Activated CD4-positive, CD25-positive, alpha-beta regulatory T cell treated with anti-CD3 and anti-CD28 coated beads, Interleukin-2, amount 50 U/mL, for 24 hours (primary cell): ENCODE results near the gene SMAP2.

Source experiments
- ATAC-seq, 2 donors: fragments of 150-1000 bp; cut with Tn5 transposase; one replicate each; pipeline ENCODE4 v1.10.0; 2021; ENCODE audit warnings: mild to moderate bottlenecking in 1 of 2, moderate library complexity in 1 of 2

SMAP2 gene

DNA sequence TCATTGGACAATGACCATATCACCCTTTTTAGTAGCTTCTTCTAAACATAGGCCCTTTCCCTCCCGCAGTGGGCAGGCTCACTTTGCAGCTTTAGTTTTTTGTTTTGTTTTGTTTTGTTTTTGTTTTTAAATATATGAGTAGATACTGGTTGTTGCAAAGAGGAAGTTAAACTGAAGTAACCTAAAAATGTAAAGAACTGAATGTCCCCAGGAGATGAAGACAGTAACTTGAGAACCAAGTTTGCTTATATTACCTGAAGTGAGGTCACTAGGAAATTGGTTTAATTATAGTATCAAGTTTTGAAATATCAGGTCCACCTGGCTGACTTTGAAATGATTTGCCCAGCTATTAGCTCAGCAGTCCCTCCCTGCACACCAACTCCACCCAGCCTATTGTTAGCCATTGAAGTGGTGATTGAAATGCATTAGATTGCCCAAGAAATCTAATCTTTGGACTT lies 18.2 kb downstream of the SMAP2 start:
- no peak for ATAC-seq

DNA sequence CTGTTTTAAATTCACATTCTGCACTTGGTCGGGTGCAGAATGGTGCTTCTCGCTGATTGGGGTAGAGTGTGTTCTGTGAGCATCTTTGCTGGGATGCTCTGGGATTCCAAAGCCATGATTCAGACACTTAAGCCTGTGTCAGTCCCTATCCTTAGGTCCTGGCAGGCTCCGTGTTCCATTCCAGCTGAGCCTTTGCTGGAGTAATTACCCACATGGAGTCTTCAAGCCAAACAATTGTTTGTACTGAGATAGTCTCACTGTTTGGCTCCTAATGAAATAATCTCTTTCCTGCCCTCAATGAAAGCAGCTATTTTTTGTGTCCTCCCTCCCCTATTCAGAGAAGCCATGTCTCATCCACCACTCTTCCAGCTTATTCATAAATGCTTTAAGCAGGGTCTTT lies 18.7 kb downstream of the SMAP2 start:
- ATAC-seq, result no peak

DNA sequence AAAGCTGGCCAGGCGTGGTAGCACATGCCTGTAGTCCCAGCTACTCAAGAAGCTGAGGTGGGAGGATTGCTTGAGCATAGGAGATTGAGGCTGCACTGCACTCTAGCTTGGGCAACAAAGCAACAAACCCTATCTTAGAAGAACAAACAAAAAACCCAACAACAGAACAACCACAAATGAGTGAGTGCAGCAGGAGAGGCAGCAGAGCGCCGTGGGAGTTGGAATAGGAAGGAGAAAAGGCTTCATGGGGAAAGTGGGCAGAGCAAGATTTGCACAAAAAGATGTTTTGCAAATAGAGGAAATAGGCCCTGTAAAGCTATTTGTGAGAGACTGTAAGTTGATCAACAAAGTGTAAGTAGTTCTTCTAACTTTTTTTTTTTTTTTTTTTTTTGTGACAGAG lies 19.6 kb downstream of the SMAP2 start:
- no peak for ATAC-seq

DNA sequence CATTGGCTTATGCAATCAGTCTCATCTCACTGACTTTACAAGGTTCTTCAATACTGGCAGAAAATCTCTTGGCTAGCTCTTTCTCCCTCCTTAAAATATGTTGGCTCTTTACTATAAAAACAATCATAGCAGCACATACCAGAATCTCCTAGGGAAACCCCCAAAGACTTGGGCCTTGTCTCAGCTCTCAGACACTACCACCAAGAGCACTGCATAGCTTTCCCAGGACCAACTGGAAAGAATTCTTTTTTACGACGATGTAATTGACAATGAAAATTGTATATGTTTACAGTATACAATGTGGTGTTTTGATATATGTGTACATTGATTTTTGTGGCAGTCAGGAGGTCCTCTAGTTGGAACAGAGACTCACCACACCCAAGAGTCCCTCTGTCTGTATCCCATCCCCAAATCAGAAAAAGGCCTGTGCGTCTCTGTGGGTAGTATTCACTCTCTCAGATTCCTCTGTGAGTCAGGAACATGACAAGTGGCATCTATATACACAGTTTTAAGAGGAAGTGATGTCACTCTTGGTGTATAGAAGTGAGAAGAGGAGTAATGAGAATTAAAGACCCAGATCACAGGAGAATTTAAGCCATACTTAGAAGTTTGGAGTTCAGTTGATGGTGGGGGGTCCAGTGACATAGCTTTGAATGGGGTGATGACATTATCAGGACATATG lies 21.1 kb downstream of the SMAP2 start:
- ATAC-seq, result peak; percentile 95 to 97

DNA sequence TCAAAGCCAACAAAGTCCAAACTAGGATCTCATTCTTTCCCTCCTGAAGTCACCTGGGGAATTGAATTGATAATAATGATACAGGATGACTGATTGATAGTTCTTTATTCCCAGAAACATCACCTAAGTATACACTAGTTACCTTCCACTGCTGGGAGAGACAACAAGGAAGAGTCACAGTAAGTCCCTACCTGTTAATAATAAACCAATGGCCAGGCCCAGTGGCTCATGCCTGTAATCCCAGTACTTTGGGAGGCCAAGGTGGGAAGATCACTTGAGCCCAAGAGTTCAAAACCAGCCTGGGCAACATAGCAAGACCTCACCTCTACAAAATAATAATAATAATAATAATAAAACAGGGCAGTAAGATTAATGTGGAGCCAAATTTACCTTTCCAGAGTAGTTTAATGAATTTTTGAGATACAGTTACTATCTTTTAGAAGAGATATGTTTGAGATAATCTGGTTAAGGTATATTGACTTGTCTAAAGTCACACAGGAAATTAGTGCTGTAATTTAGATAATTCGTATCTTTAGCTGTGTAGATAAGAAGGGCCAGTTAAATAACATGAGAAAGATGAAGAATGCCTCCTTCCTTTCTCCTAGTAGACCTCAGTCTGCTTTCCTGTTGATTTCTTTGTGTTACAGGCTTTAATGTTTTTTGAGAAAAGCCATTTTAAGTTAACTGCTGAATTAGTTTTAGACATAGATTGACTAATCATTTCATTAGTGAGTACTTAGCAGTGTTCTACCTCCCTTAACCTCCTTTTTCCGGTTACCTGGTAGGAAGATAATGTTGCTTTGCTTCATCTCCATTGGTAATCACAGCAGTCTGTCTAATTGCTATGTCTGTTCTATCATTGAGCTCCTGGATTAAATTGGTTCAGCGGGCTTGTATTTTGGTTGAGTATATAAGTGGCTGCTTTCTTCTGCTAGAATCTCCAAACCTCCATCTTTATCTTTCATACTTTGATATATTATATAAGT lies 22.0 kb downstream of the SMAP2 start:
- ATAC-seq, result peak in 1 of 2 donors; percentile 25

DNA sequence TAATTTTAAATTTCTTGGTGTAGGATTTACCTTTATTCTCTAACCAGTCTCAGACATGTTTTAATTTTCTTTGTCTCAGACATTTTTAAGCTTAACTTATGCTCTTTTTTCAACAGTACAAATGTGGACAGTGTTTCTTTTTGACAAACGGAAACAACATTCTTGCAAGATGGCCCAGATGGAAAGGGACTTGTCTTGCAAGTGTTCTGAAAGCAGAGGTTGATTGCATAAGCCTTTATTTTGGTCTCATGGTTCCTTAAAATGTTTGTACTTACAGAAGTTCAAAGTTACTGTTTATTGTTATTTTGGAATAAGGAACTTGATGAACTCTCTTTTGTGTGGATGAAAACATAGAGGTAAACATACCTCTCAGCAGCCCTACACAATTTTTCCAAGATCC lies 22.9 kb downstream of the SMAP2 start:
- no peak for ATAC-seq

DNA sequence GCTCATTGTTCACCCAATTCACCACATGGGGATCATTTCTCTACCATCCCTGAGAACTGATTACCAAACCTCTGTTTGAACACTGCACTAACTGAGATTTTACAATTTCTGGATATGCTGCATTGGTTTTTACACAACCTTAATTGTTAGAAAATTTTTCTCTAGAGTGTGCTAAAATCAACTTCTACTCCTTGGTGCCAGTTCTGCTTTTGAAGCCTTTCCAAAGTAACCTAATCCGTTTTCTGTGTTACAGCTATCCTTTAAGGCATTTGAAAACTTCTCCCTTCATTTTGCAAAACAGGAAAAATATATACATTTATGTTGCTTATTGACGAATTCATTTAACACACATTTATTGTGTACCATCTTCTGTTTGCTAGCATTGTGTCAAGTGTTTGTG lies 23.7 kb downstream of the SMAP2 start:
- no peak for ATAC-seq

- ATAC-seq, result peak; percentile 78 to 79
Observed at GRCh38 chr1:40399984-40400704, 26.6 kb downstream of the SMAP2 start.

DNA sequence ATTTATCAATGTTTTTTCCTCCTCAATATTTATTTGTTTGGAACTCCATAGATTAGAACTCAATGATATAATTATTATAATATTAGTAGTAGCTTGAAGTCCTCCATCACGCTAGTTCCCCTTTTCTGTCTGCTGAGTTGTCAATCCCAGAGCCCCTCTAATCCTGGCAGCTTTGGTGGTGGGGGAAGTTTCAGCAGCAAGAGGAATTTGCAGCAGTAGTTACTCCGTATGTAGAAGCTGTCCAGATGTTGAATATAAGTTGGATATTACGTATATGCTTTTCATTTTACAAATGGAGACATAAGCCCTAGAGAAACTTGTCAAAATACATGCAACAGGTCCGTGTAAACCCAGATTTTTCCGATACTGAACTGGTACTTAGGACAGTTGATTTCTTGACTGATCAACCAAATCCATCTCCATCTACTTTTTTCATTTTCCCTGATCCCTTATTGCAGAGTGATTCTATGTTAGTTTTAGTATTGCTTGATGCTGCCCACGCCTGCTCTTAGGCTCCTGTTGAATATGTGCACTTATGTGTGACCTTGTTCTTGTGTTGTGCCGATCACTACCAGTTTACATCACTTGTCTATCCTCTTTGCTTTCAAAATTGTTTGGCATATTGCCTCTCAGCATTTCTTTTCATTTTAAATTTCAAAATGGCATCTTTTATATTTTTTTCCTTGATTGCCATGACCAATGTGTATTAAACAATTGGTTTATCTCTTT lies 28.1 kb downstream of the SMAP2 start:
- ATAC-seq, result no peak

DNA sequence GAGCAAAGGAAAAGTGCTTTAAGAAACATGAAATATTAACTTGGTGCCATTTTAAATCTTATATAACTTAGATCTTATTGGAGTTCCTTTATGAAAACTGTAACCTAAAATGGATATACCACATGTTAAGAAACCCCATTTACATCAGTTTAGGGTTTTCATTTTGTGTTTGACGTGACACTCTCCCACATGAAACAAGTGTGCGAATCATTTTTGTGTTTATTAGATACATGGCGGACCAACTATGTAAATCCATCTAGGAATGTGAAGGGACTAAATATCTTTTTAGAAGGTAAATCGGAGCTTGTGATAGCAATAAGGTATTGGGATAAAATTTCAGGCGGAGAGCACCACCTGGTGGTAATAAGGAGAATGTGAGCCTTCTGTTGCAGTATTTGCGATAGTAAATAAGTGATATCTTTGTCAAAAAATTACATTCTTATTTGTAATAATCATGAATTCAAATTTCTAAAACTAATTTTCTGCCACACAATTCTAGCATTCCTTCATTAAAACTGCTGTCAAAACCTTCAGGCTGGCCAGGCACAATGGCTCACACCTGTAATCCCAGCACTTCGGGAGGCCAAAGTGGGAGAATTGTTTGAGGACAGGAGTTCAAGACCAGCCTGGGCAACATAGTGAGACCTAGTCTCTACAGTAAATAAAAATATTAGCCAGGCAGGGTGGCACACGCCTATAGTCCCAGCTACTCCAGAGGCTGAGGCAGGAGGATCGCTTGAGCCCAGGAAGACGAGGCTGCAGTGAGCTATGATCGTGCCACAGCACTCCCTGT lies 31.3 kb downstream of the SMAP2 start:
- ATAC-seq, result no peak

DNA sequence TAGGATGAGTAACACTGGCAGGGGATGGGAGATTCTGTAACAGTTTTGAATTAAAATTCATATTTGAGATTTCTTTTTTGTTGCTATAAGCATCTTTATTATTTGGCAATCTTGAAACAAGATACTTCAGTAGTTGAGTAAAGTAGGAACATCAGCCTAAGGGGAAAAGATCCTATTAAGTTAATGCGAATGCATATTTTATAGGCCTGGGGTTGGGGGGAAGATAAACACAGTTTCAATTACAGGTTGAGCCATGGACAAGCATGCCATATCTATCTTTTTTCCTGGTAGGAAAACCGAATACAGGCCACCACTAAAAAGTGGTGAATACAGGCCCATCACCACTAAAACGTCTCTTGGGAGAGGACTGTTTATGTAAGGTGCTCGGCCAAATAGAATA lies 32.3 kb downstream of the SMAP2 start:
- ATAC-seq, result no peak

DNA sequence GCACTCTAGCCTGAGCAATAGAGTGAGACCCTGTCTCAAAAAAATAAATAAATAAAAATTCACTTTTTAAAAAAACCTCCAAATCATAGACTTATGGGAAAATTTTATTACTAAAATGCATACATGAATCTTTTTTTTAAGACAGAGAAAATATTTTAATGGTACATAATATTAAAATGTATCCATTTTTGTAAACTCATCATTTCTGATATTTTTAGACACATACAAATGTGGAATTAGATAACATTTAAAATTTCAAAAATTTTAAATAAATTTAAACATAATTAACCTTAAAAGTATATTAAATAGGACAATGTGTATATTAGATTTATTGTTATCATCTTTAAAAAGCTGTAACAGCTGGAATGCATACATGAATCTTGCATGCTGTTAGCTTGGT lies 33.9 kb downstream of the SMAP2 start:
- no peak for ATAC-seq

DNA sequence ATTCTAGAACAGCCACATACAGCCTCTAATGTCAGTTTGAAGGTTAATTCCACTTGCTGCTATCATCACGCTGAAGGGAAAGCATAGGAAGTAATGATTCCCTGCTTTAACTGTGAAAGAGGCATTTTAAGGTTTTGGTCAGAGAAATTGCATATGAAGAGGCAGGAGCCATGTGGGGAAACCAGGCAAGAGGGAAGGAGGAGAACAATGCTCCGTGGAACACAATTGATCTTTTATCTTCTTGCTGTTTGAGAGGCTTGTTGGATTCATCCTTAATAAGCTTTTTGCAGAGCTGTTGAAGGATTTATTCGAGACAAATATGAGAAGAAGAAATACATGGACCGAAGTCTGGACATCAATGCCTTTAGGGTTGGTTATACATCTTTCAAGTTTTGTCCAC lies 35.9 kb downstream of the SMAP2 start:
- no peak for ATAC-seq

DNA sequence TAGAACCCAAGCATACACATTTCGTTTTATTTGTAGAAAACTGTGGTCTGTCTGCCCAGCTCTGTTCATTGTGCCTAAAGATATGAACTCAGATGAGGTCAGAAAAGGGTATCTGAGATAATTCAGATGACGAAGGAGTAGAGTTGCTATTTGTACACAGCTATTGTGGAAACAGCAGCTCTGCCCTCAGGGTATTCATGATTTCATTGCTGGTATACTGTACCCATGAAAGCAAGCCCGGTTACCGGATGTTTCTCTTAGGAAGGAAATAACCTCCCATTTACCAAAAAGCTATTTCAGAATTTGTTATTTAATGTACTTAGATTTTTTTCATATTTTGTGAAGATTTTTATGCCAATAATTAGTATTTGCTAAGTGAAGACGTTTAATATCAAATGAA lies 37.8 kb downstream of the SMAP2 start:
- ATAC-seq, result no peak

DNA sequence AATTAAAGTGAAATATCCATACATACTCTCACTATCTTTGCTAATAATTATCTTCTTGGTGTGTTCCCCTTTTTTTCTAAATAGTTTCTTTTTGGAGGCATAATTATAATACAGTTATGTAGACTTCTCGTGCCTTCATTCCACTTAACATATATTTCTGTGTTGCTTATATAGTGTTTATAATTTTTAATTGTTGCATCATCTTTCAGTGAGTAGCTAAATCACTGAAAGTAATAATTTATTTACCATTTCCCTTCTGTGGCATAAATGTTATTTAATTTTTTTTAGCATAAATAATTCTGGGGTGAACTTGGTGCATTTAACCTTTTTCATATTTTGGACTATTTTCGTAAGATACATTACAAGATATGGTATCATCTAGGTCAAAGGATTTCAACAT lies 38.3 kb downstream of the SMAP2 start:
- no peak for ATAC-seq

DNA sequence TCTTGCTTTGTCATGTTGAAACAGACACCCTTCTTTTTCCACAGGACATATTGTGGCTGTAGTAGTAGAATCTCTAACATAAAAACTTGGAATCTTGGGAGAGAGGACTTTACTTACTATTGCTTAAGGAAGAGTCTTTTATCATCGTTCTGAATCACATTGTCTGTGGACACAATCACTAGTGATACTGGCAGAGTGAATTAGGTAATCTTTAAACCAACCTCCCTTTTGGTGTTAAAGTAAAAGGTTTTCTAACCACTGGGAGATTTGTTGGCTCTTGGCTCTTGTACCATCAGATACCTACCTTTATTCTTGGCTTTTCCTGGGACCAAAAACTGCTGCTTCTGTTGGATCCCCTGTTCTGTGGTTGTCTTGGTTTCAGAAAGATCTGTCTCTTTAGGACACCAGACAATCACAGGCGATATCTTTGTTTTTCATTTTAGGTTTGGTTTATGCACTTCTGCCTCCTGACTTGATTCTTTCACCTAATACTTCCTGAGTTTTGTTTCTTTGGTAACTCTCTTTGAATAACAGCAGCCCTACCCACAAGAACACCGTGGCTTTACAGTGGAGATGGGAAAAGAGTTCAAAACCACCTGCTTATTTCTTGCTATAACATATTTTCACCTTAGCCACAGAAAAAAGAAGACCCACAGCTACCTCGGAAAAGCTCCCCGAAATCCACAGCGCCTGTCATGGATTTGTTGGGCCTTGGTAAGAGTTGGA lies 40.2 kb downstream of the SMAP2 start:
- no peak for ATAC-seq

GRCh38 chr1:40414331-40414730 lies 40.8 kb downstream of the SMAP2 start:
- ATAC-seq, result no peak

- no peak for ATAC-seq
Observed at GRCh38 chr1:40416709-40417108, 43.2 kb downstream of the SMAP2 start.

- no peak for ATAC-seq
Observed at GRCh38 chr1:40421431-40422384, 48.2 kb downstream of the SMAP2 start.
